GM21390 (cell line): ENCODE data around the gene AP3D1.
"Not testable (repeated sequence)": the region's sequence is repeated elsewhere in the genome, so short reads cannot be mapped to it uniquely, and the experiment has no call there.

ENCODE experiments used
- ATAC-seq: cut with Tn5 transposase; IDR thresholded peaks from one replicate; pipeline ENCODE4 v1.9.1; 2021; ENCODE audit not compliant: unreplicated experiment

Gene AP3D1

DNA sequence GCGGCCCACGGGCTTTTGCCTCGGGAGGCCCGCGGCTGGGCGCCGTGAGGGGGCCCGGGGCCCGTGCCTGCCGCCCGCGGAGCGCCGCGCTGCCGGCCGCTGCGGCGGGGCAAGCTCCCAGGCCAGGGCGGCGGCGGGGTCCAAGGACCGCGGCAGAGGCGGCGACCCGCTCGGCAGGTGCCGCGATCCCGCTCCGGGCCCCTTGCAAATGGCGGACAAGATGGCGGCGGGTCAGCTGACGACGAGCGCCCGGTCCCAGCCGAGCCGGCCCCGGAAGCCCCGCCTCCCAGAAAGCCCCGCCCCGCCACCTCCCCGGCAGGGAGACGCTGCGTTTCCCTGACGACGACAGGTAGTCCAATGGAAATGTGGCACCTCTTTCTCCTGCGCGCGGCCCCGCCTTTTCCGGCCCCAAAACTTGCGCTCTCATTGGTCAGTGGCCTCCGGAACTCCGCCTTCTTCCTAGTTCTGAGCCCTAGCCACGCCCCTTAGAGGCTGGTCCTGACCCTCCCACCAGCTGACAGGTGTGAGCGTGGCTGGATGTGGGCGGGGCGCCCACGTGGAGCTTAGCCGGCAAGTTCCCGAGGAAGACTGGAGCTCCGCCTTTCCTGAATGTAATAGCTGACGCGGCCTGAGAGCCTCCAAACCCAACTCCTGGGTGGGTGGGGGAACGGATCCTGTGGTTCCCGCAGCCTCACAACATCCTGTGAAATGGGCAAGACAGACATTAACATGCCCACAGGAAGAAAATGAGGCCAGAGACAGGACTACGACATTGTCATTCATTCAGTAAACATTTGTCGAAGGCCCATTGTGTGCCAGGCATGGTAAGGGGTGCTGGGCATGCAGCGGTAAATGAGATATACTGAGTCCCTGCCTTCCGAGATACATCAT, at the start of gene AP3D1:
TSS of gene AP3D1 (minus strand) at position 228 of the 891 bp plus-strand sequence. CDS start 232 bp downstream, outside the sequence.
- peak; percentile 82 for ATAC-seq

GRCh38 chr19:2200624-2201294, 49.4 kb upstream of the AP3D1 start:
- ATAC-seq: not testable (repeated sequence)

- ATAC-seq: no peak
Measured at GRCh38 chr19:2199861-2200623, 48.7 kb upstream of the AP3D1 start.

DNA sequence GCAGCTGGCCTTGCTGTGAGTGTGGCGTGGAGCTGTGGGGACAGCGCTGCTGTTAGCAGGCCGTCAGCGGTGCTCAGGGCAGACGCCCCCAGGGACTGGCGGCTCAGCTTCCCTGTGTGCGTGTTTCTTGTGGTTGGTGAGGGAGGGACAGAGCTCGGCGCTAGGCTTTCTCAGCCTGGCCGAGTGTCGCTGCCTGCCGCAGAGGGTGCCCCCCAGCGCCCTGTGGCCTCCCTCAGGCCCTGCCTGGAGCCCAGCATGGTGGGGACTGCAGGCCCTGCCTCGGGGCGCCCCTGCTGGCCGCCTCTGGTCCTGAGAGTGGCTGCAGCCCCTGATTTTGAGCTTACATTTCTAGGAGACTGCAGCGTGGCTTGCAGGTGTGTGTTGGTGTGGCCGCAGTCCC, 47.8 kb upstream of the AP3D1 start:
- no peak for ATAC-seq

- no peak for ATAC-seq
Measured at GRCh38 chr19:2198317-2198716, 47.0 kb upstream of the AP3D1 start.

- ATAC-seq: no peak
Measured at GRCh38 chr19:2197270-2197669, 45.9 kb upstream of the AP3D1 start.

DNA sequence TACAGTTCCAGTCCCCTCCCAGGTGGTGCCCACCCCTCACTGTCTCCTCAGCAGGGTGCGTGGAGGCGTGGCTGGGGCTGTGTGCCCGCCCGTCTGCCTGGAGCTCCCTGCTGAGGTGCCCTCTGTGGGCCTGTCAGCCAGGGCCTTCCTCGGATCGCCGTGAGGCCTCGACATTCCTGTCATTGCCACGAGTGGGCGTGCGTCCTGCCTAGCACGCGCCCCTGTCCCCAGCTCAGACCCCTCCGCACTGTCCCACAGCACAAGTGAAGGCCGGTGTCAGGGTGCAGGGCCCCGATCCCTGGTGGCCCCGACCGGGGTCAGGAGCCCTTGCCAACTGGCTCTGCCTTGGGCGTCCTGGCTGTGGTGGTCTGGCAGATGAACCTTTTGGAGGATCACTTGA, 44.5 kb upstream of the AP3D1 start:
- no peak for ATAC-seq

GRCh38 chr19:2195361-2195760, 44.0 kb upstream of the AP3D1 start:
- no peak for ATAC-seq

- no peak for ATAC-seq
Measured at GRCh38 chr19:2194513-2195078, 43.2 kb upstream of the AP3D1 start.

GRCh38 chr19:2193807-2194206, 42.4 kb upstream of the AP3D1 start:
- no peak for ATAC-seq

DNA sequence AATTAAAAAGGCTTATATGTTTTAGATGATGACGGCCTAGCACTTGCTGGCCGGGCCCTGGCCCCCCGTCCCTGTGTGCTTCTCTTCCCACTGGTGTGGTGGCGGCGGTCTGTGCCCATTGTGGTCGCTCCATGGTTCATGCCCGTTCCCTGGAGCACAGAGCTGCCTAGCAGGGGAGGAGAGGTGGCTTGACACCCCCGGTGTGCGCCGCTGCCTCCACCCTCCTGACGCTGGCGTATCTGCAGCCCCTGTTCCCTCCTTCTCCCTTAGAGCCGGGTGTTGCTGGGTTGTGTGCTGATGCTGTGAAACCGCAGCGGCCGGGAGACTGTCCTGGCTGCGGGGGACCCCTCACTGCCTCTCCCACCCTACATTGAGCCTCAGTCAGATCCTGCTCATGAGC, 41.5 kb upstream of the AP3D1 start:
- no peak for ATAC-seq

DNA sequence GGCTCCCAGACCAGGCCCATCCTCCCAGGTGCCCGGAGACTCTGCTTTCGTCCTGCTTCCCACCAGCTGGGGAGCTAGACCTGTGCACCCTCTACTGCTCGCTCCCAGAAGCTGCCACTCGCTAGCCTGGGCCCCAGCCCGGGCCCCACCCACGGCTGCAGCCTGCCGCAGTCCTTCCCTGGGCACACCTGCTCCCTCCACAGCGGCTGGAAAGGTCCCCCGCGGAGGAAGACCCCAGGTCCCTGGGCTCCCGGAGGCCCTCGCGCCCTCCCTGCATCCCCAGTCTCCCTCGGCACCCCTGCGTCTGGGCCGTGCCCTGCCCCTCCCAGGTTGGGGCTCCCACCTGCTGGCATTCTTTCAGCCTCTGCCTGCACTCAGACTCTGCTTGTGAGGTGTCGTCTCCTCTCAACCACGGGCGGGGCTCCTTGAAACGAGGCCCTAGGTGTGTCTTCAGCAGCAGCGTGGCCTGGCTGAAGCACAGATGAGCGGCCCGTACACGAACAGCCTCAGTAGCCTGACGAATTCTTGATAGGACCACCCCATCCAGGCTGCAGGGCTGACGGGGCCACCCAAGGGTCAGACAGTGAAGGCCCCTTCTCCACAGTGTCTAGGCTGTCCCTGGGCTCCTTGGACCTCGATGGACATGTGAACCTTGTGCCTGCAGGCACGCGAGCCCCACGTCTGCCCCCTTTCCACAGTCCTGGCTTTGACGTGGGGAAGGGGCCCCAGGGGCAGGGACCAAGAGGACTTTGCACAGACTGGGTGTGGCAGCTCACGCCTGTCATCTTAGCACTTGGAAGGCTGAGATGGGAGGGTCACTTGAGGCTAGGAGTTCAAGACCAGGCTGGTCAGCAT, 40.3 kb upstream of the AP3D1 start:
- no peak for ATAC-seq

GRCh38 chr19:2190848-2191455, 39.6 kb upstream of the AP3D1 start:
- no peak for ATAC-seq

DNA sequence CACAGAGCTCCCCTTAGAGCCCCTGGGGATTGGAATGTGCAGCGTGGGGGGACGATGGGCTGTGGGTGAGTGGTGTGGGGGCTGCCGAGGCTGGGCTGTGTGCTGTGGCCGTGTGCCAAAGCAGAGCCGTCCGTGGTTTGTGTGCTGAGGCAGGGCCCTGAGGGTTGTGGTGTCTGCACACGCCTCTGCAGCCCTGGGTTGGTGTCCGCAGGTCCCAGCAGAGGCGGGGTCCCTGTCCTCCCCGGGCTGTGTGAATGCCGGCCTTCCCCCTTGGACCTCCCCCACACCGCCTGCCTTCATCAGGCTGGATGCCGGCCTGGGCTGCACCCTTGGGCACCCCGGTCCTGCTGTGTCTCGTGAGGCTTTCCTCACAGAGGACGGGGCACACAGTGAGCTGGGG, 38.5 kb upstream of the AP3D1 start:
- no peak for ATAC-seq

DNA sequence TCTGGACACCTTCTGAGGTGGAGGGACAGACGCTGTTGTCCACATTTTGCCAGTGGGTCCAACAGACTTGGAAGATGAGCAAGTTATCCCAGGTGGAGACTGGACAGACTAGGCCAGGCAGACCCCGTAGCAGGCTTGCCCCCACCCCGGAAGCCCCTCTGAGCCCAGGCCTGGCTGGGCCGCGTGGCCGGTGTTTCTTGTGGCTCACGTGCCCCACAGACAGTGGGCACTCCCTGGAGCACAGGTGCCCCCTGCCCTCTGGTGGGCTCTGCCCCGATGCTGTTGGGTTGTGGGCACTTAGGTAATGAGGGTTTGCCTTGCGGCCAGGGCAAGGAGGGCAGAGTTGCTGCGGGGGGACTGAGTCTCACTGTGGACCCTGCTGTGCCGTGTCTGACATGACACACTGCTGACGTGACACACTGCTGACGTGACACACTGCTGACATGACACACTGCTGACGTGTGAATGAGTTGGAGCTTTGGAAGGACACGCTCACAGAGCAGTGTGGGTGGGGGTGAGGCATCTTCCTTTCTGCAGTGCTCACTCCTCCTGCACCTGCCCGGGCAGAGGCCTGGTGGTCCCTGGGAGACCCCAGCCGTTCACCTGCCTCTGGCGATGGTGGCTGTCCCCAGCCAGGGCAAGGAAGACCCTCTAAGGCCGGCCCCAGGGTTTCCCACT, 37.5 kb upstream of the AP3D1 start:
- ATAC-seq: no peak

DNA sequence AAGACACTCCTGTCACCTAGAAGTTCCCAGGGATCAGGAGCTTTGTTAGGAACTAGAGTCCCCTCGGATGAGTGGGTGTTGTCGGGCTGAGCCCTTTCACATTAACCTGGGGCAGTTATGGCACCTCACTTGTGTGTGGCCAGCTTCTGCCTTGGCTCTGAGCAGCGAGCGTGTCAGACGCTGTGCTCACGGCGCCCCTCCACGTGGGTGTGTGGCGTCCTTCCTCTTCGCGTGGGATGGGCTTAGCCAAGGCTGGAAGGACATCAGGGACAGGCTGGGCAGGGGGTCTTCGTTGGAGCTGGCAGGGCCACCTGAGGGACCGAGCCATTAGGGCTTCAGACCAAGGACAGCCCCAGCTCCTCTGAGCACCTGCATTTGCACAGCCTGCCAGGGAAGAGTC, 35.8 kb upstream of the AP3D1 start:
- no peak for ATAC-seq

DNA sequence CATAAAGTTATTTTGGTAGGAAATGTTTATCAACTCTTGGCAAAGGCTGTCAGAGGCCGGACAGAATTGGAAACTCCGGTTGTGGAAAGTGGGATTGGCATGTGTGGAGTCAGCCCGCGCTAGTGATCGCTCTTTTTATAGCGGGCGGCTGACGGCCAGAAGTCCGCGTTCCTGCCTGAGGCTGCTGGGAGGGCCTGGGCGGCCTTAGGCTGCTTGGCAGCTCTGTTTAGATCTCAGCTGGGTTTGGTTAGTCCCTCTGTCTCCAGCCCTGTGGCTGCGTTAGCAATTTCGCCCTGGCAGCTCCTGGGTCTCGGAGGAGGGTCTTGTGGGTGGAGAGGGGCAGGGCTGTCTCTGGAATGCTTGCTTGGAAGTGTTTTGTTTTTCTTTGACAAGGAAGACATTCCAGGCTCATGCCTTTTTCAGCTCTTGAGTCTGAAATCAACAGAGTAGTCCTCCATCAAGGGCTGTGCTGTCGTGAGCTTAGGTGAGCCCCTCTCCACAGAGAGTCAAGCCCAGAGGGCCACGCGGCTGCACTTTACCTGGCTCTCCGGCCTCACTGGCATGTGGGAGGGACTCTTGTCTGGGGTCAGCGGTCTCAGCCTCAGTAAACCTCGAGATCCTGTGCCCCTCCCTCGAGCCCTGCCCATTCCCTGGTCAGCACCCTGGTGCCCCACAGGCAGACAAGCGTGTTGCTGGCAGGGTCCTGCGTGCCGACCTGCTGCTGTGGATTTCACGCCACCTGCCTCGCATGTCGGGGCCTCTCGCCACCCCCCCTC, 34.9 kb upstream of the AP3D1 start:
- ATAC-seq: no peak

GRCh38 chr19:2185734-2186070, 34.3 kb upstream of the AP3D1 start:
- ATAC-seq: no peak
